GM21367 (cell line): ENCODE measurements around the gene MACROD1.

Source experiments
- ATAC-seq: cut with Tn5 transposase; IDR thresholded peaks from one replicate; pipeline ENCODE4 v1.9.1; 2021; ENCODE audit not compliant: unreplicated experiment

The MACROD1 gene

GRCh38 chr11:64020976-64021756 is 144.7 kb downstream of the MACROD1 start:
- no peak for ATAC-seq

- no peak for ATAC-seq
Observed at GRCh38 chr11:64019106-64020037, 146.5 kb downstream of the MACROD1 start.

- no peak for ATAC-seq
Observed at GRCh38 chr11:64018310-64018709, 147.6 kb downstream of the MACROD1 start.

DNA sequence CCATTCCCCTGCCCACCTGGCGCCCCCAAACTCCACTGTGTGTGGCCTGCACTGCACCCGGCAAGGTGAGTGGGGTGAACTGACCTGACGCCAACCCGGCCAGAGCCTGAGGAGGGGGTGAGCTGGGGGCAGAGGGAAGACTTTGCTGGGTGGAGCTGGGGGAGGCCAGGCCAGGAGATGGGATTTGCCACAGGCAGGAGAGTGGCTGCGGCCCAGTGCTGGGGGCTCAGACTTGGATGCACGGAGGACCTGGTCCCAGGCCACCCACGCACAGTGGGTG is 148.0 kb downstream of the MACROD1 start:
- no peak for ATAC-seq

DNA sequence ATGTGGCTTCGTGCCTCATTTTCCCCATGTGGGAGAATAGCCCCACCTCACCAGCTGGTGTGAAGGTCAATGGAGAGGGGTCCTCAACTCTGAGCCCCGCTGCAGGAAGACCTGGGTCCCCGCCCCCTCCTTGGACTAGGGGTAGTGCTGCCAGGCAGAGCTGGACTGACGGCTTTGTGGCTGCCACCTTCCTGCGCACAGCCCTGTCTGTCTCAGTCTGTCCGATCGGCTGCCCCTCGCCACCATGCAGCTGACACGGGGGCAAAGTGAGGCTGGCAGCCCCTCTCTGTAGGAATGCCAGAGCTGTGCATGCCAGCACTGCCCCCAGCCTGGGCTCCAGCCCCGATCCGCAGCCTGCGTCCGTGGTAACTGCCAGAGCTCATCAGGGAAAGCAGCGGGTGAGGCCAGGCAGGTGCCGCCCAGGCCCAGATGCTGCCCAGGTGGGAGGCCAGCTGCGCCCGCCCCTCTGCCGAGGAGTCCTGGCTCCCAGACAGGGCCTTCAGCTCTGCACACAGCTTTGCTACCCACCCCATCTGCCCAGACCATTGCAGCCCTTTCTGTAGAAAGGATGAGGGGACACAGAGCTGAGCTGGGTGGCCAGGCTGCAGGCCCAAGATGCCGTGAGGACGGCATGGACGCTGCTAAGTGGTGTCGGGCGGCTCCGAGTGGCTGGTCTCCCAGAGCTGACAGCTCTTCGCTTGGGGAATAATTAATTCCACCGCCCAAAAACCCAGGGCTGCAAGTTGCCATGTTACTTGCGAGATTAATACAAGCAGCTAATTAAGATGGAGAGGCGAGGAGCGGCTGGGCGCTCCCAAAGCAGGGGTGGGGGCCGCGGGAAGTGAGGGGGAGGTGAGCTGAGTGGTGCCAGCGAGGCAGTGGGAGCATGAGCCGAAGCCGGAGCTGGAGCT is 149.7 kb downstream of the MACROD1 start:
- no peak for ATAC-seq

DNA sequence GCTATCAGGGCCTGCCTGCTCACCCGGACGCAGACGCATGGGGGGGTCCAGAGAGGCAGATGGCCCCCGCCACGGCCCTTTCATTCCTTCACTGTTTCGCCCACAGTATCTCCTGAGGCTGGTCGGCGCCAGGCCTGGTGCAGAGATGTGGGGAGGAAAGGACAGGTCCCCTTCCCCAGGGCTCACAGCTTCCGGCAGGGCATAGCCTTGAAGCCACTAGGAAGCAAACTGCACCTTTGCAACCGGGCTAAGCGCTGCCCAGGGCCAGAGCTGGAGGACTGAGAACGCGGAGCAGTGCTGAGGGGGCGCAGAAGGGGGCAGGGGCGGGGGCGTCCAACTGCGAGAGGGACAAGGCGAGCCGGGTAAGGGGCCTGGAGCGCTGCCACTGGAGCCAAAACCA is 150.4 kb downstream of the MACROD1 start:
- ATAC-seq: no peak

- no peak for ATAC-seq
Observed at GRCh38 chr11:64014356-64014755, 151.6 kb downstream of the MACROD1 start.

GRCh38 chr11:64013141-64013896 is 152.6 kb downstream of the MACROD1 start:
- no peak for ATAC-seq

GRCh38 chr11:64011371-64011770 is 154.5 kb downstream of the MACROD1 start:
- ATAC-seq: no peak

DNA sequence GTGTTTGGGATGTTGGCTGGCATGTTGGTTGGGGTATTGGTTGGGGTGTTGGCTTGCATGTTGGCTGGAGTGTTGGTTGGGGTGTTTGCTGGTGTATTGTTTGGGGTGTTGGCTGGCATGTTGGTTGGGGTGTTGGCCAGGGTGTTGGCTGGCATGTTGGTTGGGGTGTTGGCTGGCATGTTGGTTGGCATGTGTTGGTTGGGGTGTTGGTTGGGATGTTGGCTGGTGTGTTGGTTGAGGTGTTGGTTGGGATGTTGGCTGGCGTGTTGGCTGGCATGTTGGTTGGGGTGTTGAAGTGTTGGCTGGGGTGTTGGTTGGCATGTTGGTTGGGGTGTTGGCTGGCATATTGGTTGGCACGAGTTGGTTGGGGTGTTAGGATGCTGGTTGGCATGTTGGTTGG is 155.1 kb downstream of the MACROD1 start:
- no peak for ATAC-seq

DNA sequence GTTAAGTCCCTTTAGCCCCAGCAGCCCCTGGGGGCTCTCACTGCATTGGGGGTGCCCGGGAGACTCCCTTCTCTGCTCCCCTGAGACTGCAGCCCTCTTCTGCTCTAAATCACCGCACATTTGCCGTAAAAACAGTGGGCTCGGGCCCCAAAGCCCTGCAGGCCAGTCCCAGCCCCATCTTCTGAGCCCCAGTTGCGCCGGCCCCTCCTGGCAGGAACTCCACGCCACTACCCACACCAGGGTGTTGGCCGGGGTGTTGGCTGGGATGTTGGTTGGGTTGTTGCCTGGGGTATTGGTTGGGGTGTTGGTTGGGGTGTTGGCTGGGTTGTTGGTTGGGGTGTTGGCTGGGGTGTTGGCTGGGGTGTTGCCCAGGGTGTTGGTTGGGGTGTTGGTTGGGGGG is 156.2 kb downstream of the MACROD1 start:
- ATAC-seq: no peak

DNA sequence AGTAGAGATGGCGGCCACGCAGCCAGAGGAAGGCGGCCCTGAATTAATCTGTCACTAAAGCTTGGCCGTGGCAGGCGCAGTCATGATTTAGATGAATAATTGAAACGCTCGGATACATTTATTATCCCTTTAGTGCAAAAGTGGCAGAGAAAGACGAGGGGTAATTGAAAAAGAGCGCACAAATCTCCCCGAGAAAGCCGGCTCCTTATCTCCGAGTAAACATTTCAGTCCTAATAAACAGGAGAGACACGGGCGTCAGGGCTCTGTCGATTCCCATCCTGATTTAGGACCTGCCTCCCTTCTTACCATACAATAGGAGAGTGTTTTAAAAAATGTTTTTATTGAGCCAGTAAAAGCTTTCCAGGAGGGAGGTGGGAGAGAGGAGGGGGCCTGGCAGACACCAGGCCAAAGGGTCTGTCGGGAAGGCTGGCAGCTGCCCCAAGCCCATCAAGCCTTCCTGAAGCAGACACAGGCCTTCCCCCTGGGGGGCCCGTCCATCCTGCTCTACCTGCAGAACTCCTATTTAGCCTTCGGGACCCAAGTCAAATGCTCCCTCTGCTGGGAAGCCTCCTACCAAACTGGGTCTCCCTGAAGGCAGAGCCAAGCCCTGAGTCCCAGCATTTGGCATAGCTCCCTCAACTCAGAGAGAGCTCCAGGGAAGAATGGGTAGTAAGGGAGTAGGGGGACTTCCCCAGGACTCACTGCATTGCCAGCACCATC is 156.8 kb downstream of the MACROD1 start:
- no peak for ATAC-seq

GRCh38 chr11:64008283-64008913 is 157.5 kb downstream of the MACROD1 start:
- no peak for ATAC-seq

DNA sequence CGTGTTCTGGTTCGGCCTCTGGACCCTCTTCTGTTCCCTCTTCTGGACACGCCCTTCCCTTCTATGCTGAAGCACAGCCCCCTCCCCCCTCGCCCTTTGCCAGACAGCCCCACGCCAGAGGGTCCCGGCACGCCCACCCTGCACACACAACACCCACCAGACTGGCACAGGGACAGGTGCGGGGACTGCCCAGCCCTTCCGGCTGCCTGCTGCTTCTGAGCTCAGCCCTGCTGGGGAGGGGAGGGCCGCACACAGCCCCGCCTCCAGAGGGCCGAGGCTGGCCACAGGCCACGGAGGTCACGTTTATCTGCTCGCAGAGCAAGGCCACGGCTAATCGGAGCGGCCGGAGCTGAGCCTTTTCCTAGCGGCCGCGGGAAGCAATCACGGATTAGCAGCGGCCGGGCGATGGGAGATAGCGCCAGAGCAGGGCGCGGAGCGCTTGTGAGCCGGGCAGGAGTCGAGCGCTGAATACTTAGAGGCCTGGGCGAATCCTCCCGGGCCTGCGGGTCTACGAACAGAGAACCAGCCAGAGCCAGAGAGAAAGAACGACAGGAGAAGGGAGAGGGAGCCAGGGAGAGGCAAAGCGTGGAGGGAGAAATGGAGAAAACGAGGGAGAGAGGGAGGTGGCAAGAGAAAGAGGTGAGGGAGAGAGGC is 158.2 kb downstream of the MACROD1 start:
- ATAC-seq: no peak

DNA sequence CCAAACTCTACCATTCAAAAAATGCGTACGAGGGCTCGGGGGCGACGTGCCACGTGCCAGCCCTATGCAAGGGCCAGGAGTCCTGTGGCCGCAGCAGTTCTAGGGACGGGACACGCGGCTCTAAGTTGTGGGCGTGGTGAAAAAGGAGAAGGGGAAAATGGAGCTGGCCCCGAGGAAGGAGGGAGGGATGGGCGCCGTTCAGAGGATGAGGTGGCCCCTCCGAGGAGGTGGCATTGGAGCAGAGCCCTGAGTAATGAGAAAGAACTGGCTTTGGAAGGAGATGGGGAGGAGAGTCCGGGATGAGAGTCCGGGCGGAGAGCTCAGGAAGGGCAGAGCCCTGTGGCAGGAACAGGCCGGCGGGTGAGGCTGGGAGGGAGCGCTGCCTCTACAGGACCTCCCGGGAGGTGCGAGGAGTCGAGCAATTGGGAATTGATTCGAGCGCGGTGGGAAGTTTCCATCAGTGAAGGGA is 158.7 kb downstream of the MACROD1 start:
- ATAC-seq: no peak

DNA sequence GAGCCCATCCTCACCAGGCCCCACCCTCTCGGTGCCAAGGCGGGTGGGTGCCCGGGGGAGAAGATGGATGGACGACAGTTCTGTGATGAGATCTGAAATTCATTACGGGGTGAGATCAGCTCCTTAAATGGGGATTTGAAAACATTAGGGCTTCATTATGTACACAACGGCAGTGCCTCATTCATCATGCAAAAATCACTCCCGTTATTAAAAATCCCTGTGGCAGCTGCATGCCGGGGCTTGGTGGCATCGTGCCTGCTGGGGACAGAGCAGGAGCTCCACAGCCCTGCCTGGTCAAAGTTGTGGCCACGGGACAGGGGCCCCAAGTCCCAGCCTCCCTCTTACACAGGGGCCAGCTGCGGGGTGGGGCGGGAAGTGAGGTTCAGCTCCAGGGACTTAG is 159.5 kb downstream of the MACROD1 start:
- ATAC-seq: no peak

GRCh38 chr11:64005691-64006090 is 160.2 kb downstream of the MACROD1 start:
- no peak for ATAC-seq

DNA sequence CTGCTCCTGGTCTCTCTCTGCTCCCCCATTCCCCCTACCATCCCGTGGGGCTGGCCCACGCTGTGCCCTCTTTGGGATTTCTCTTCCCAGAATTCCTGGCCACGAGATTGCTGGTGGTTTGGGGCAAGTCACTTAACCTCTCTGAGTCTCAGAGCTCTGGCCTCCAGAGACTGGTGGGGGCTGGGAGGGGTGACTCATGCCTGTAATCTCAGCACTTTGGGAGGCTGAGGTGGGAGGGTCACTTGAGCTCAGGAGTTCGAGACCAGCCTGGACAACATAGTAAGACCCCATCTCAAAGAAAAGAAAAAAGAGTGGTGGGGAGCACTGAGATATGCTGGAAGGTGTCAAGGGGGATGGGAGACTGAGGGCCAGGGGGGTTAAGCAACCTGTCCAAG is 161.3 kb downstream of the MACROD1 start:
- no peak for ATAC-seq
